NCI-H146 treated with DMSO at 0.1 percent for 48 hours (cell line): ENCODE measurements around the gene MROH2B.

ENCODE experiments used
- DNase-seq: peaks from one replicate; lab custom pipeline; 2025; ENCODE audit not compliant: unreplicated experiment; lab: John Stamatoyannopoulos, UW

The MROH2B gene

GRCh38 chr5:40973364-40974004, 97.7 kb downstream of the MROH2B start:
- DNase-seq = no peak

- no peak for DNase-seq
These were observed 98.7 kb downstream of the MROH2B start for GRCh38 chr5:40972434-40972833.

GRCh38 chr5:40962207-40962955, 108.8 kb downstream of the MROH2B start:
- no peak for DNase-seq

- no peak for DNase-seq
These were observed 111.1 kb downstream of the MROH2B start for GRCh38 chr5:40960037-40960436.

- no peak for DNase-seq
These were observed 112.3 kb downstream of the MROH2B start for GRCh38 chr5:40958811-40959210.

GRCh38 chr5:40957048-40957447, 114.1 kb downstream of the MROH2B start:
- no peak for DNase-seq

GRCh38 chr5:40955313-40955712, 115.8 kb downstream of the MROH2B start:
- no peak for DNase-seq
